ENCODE results near the gene CUEDC2. TPM values are rescaled to one million over a fixed set of nuclear protein-coding genes. Genes with fewer than 3 reads are reported as not detected.

Gene CUEDC2
- total and polyA plus RNA-seq, 10 donors, result 35.3 to 59.1 (median 44.7) TPM

DNA sequence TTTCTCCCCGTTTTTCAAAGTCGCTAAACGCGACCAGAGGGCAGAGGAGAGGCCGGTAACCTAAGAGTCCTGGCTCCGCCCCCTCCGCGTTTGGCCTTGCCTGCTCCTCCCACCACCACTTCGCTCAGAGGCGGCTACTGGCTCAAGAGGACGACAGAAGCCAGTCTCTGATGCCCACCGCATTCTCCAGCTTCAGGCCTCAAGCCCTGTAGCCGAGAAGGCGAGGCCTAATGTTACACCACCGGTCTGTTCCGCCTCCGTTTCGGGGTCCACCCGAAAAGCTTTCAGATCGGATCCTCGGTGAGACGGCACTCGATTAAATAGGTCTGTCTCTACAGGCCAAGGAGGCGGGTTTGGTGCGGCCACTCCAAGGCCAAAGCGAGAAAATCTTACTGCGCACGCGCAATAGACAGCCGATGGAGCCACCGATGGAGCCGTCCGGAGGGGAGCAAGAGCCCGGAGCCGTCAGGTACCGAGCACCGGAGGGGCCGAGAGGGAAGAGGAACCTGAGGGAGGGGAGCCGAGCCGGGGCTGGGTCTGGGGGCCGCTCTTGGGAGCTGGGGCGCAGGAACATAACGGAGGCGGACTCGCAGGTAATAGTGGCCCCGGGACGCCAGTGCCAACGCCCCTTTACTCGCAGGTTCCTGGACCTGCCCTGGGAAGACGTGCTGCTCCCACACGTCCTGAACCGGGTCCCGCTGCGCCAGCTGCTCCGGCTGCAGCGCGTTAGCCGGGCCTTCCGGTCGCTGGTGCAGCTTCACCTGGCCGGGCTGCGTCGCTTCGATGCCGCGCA lies 11.5 kb downstream of the CUEDC2 start, which contains the start of gene FBXL15:
Gene FBXL15, plus strand, starts transcription at position 123 of the 793 bp plus-strand sequence. Its CDS starts 294 bp downstream, at position 417.
- H3K36me3 ChIP-seq, result peaks cover 0 to 26% (median 17%) of the 10 kb centered on the region in 6 donors
- intact Hi-C loops (cut with DNase I; ENCODE audit: low total_unique reads), result no loop called here
- H3K27me3 ChIP-seq (replicated peaks in 1 of 7), result peaks cover 0 to 38% (median 25%) of the 10 kb centered on the region in 7 donors
- peak within 1 kb of the TSS; percentile 83 to 98 (median 96) for H3K4me3 ChIP-seq
- H3K9me3 ChIP-seq, result no peaks in the 10 kb centered on the region
- DNase-seq, result peak; percentile 98
- H3K4me1 ChIP-seq, result peaks cover 25 to 50% (median 44%) of the 10 kb centered on the region in 6 donors
- TF ChIP-seq POLR2A (IDR thresholded peaks at IDR 0.05) (no peak), POLR2AphosphoS5 (IDR thresholded peaks at IDR 0.05) (peak; percentile 83 to 88 (median 85))
- TF ChIP-seq, protein P1, sequence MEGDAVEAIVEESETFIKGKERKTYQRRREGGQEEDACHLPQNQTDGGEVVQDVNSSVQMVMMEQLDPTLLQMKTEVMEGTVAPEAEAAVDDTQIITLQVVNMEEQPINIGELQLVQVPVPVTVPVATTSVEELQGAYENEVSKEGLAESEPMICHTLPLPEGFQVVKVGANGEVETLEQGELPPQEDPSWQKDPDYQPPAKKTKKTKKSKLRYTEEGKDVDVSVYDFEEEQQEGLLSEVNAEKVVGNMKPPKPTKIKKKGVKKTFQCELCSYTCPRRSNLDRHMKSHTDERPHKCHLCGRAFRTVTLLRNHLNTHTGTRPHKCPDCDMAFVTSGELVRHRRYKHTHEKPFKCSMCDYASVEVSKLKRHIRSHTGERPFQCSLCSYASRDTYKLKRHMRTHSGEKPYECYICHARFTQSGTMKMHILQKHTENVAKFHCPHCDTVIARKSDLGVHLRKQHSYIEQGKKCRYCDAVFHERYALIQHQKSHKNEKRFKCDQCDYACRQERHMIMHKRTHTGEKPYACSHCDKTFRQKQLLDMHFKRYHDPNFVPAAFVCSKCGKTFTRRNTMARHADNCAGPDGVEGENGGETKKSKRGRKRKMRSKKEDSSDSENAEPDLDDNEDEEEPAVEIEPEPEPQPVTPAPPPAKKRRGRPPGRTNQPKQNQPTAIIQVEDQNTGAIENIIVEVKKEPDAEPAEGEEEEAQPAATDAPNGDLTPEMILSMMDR (IDR thresholded peaks at IDR 0.05 in 8 of 11, conservative IDR thresholded peaks at IDR 0.05 in 3 of 11), result peak in 4 of 11 experiments; percentile 15 to 26 (median 16)
- WGBS, 5 donors, result 0 to 1% (median 0%) methylated on average over 34 to 66 of the region's 66 CpGs
- peak within 1 kb of the TSS; percentile 85 to 96 (median 92) for H3K27ac ChIP-seq

DNA sequence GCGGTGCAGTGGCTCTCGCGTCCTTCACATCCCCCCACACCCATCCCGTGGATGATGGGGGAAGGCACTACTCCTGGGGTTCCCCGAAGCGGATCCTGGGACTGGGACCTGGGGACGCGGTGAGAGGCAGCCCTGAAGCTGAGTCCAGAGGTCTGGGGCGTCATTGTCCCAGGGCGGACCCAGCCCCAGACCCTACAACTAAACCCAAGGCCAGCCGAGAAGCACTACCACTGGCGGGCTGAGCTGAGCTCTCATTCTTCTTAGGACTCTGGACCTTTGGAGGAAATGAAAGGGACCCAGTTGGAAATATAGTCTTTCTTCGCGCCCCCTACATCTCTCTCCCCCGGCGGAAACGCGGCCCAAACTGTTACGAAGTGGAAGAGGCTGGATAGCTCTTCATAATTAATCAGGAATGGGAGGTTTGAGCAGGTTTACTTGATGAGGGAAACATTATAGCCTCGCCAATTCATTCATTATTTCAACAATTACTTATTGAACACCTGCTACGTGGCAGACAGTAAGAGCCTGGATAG lies 12.1 kb downstream of the CUEDC2 start:
- intact Hi-C loops (cut with DNase I; ENCODE audit: low total_unique reads), result no loop called here
- Histone ChIP-seq H3K27me3 (replicated peaks in 1 of 7) (peaks cover 0 to 44% (median 25%) of the 10 kb centered on the region in 7 donors), H3K4me1 (peaks cover 25 to 50% (median 44%) of the 10 kb centered on the region in 6 donors), H3K27ac (peak overlapping the region; percentile 85 to 96 (median 92)), H3K9me3 (no peaks in the 10 kb centered on the region), H3K36me3 (peaks cover 0 to 26% (median 17%) of the 10 kb centered on the region in 6 donors), H3K4me3 (peak overlapping the region; percentile 83 to 98 (median 96))
- WGBS, 5 donors, result 0 to 3% (median 2%) methylated on average over 13 to 21 of the region's 21 CpGs
- TF ChIP-seq, protein P1 (IDR thresholded peaks at IDR 0.05 in 8 of 11, conservative IDR thresholded peaks at IDR 0.05 in 3 of 11), result no peak
- TF ChIP-seq POLR2A (IDR thresholded peaks at IDR 0.05) (no peak), POLR2AphosphoS5 (IDR thresholded peaks at IDR 0.05) (no peak)
- DNase-seq, result no peak

DNA sequence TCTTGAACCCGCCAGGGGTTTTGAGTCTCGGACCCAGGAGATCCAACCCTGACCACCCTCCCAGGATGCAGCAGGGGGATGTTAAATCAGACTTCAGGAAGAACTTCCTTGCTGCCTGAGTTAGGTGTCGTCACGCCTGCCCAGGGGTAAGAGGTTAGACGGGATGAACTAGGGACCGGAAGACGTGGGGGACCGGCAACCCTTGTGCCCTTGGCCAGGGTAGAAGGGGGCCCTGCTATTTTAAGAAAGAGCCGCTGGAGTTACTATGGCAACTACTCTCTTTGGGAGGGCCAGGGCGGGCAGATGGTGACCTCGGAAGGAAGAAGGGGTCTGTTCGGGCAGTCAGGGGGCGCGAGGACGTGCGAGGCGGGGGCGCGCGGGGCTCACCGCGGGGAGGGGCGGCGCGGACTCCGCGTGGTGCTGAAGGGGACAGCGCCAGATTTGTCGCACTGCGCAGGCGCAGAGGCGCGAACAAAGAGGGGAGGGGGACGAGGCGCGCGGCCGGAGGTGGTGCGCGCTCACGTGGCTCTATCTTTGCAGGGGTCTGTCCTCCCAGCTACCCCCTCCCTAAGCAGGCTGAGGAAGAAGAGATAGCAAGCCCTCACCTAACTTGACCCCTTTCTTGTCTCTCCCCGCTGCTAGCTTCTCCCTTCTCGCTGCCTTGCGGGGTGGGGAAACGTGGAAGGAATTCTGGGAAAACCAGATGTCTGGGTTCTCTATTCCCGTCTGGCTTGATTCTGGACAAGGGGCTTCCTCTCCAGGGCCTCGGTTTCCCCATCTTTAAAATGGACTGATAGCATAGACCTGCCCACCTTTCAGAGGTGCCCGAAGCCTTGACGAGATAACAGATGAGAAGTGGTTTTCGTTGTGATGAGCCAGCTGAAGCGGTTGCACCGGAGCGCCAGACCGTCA lies 12.8 kb downstream of the CUEDC2 start:
- H3K27ac ChIP-seq, result peak overlapping the region in 3 of 8 donors; percentile 92 to 96 (median 95)
- H3K9me3 ChIP-seq, result no peaks in the 10 kb centered on the region
- peaks cover 3 to 52% (median 31%) of the 10 kb centered on the region in 7 donors for H3K27me3 ChIP-seq (replicated peaks in 1 of 7)
- intact Hi-C loops (cut with DNase I; ENCODE audit: low total_unique reads), result no loop called here
- peaks cover 25 to 50% (median 44%) of the 10 kb centered on the region in 6 donors for H3K4me1 ChIP-seq
- TF ChIP-seq POLR2A (IDR thresholded peaks at IDR 0.05) (no peak), POLR2AphosphoS5 (IDR thresholded peaks at IDR 0.05) (peak in 1 of 3 donors; percentile 46)
- TF ChIP-seq, protein P1 (IDR thresholded peaks at IDR 0.05 in 8 of 11, conservative IDR thresholded peaks at IDR 0.05 in 3 of 11), result no peak
- peaks cover 0 to 19% (median 15%) of the 10 kb centered on the region in 6 donors for H3K36me3 ChIP-seq
- peak overlapping the region; percentile 83 to 98 (median 96) for H3K4me3 ChIP-seq
- 1 to 2% (median 1%) methylated on average over 44 to 54 of the region's 54 CpGs for WGBS, 5 donors
- DNase-seq, result peak; percentile 90

Data from spleen (tissue), 11 donors.